ENCODE measurements around the gene ADAP2.
"Not testable (repeated sequence)": the region's sequence is repeated elsewhere in the genome, so short reads cannot be mapped to it uniquely, and the experiment has no call there.

ADAP2 gene

DNA sequence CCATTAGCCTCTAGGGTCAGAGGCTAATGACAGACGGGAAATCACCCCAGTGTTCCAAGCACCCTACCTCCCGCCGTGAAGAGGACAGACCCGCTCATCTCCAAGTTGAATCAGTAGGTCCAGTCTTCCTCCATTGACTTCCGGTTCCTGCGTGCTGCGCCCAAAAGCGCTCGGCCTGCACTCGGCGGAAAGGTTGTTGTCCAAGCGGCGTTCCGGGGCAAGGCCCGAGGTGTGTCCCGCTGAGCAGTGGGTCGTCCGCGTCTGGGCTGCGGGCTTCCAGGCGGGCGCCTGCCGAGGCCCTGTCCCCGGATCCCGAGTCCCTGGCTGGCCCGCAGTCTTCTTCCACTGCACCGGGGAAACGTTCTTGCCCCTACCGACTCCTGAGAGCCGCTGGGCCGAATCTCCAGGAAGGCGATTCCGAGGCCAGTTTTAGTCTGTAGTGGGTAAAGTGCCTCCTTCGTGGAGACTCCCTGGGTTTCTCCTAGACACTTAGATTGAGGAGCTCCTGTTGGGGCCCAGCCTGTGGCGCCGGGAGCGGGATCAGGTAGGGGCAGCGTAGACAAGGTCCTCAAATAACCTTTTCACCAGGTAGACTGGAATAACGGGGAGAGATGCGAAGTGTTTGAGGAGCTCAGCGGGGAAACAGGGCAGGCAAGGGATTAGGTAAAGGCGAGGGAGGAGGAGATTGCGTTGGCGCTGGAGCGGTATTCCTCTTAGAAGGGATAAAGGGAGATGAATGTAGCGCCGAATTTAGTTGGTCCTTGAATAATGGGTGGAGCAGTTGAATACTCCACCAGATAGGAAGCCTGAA, 15.4 kb upstream of the ADAP2 start, which contains the start of gene TEFM:
Gene TEFM, minus strand, starts transcription at position 138 of the 811 bp plus-strand sequence. Its CDS starts 40 bp downstream, at position 98.
- Histone ChIP-seq H3K36me3 (ENCODE audit: control insufficient read depth, insufficient read depth, low read length) (no peaks in the 10 kb centered on the region), H3K4me3 (replicated peaks; ENCODE audit: low read depth, low read length) (peak within 1 kb of the TSS; percentile 84), H3K27me3 (replicated peaks; ENCODE audit: control insufficient read depth, insufficient read depth, low read length) (no peaks in the 10 kb centered on the region)
- TF ChIP-seq, protein P1, sequence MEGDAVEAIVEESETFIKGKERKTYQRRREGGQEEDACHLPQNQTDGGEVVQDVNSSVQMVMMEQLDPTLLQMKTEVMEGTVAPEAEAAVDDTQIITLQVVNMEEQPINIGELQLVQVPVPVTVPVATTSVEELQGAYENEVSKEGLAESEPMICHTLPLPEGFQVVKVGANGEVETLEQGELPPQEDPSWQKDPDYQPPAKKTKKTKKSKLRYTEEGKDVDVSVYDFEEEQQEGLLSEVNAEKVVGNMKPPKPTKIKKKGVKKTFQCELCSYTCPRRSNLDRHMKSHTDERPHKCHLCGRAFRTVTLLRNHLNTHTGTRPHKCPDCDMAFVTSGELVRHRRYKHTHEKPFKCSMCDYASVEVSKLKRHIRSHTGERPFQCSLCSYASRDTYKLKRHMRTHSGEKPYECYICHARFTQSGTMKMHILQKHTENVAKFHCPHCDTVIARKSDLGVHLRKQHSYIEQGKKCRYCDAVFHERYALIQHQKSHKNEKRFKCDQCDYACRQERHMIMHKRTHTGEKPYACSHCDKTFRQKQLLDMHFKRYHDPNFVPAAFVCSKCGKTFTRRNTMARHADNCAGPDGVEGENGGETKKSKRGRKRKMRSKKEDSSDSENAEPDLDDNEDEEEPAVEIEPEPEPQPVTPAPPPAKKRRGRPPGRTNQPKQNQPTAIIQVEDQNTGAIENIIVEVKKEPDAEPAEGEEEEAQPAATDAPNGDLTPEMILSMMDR (IDR thresholded peaks at IDR 0.05; ENCODE audit: insufficient read depth, low read length, poor library complexity, severe bottlenecking) = no peak
- DNase-seq (ENCODE audit: extremely low read depth, insufficient read length) = peak; percentile 90

DNA sequence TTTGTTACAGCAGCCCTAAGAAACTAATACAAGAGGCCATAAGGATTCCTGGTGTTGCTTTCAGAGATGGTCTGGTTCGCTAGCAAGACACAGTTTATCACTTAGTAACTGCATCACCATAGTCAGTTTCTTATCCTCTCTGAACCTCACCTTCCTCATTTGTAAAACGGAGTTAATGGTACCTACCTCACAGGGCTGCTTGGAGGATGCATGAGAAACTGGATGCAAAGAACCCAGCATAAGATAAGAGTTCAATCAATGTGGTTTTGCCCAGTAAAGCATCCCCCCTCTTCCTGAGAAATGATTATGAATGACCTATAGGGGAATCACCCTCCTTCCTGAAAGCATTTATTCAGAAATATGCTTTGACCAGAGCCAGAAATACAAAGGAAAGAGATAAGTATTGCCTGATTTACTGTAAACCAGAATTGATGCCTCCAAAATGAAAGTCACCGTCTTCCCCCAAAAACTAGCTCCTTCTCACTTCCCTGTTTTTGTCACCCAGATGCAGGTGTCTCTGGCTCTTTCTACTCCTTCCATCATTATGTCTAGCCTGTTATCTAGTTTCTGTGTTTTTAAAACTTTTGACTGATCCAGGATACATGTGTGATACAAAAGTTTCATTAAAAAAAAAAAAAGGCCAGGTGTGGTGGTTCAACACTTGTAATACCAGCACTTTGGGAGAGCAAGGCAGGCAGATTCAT, 12.9 kb upstream of the ADAP2 start:
- DNase-seq (ENCODE audit: extremely low read depth, insufficient read length) = peak; percentile 28
- H3K4me3 ChIP-seq (replicated peaks; ENCODE audit: low read depth, low read length) = no peak overlapping the region
- no peaks in the 10 kb centered on the region for H3K36me3 ChIP-seq (ENCODE audit: control insufficient read depth, insufficient read depth, low read length)
- H3K27me3 ChIP-seq (replicated peaks; ENCODE audit: control insufficient read depth, insufficient read depth, low read length) = no peaks in the 10 kb centered on the region
- TF ChIP-seq, protein P1 (IDR thresholded peaks at IDR 0.05; ENCODE audit: insufficient read depth, low read length, poor library complexity, severe bottlenecking) = no peak

DNA sequence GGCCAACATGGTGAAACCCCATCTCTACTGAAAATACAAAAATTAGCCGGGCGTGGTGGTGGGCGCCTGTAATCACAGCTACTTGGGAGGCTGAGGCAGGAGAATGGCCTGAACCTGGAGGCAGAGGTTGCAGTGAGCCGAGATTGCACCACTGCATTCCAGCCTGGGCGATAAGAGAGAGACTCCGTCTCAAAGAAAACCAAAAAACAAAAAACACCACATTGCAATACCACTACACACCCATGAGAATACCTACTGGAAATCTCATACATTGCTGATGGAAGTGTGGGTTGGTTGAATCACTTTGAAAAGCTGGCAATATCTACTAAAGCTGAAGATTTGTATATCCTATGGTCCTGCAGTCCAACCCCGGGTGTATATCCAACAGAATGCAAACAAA, 11.6 kb upstream of the ADAP2 start:
- not testable (repeated sequence) for DNase-seq (ENCODE audit: extremely low read depth, insufficient read length); H3K27me3 ChIP-seq (replicated peaks; ENCODE audit: control insufficient read depth, insufficient read depth, low read length); H3K4me3 ChIP-seq (replicated peaks; ENCODE audit: low read depth, low read length); H3K36me3 ChIP-seq (ENCODE audit: control insufficient read depth, insufficient read depth, low read length)

DNA sequence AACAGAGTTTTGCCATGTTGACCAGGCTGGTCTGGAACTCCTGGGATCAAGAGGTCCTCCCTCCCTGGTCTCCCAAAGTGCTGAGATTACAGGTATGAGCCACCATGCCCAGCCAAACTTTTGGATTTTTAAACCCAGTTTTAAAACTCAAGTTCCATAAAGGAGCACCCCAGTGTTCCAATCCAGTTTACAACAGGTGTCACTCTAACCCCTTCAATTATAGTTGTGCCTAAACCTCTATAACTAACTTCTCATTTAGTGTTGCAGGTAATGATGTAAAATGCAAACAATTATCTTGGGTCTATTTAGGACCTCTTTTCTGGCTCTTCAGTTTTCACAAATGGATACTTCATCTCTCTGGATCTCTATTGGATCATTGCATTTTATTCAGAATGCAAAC, 7.8 kb upstream of the ADAP2 start:
- H3K27me3 ChIP-seq (replicated peaks; ENCODE audit: control insufficient read depth, insufficient read depth, low read length) = no peaks in the 10 kb centered on the region
- TF ChIP-seq, protein P1 (IDR thresholded peaks at IDR 0.05; ENCODE audit: insufficient read depth, low read length, poor library complexity, severe bottlenecking) = no peak
- no peak for DNase-seq (ENCODE audit: extremely low read depth, insufficient read length)
- H3K4me3 ChIP-seq (replicated peaks; ENCODE audit: low read depth, low read length) = no peak overlapping the region
- H3K36me3 ChIP-seq (ENCODE audit: control insufficient read depth, insufficient read depth, low read length) = no peaks in the 10 kb centered on the region

DNA sequence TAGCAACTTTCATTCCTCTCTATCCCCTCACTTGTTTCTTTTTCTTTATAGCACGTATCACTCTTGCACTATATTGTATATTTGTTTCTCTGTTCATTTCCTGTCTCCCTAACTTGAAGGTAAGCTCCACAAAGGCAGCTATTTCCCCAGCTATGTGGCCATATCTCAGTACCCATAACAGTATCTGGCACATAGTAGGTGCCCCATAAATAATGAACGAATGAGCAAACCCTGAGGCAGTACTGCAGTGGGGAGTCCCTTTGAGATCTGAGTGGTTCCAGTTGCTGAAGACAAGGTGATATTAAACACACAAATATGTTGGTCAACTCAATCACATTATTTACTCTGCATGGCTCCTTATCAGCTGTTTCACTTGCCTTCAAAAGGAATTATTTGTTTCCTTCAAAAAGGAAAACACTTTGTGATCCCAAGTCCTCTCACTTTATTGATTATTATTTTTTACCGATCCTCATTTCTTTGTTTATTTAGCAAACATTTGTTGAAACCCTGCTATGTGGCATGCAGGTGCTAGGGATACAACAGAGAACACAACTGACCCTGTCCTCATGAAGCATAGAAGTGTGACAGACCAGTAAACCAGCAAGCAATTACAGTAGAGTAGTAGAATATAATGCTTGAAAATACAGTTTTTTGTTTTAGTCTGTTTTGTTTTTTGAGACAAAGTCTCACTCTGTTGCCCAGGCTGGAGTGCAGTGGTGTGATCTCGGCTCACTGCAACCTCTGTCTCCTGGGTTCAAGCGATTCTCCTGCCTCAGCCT, 5.7 kb upstream of the ADAP2 start:
- Histone ChIP-seq H3K27me3 (replicated peaks; ENCODE audit: control insufficient read depth, insufficient read depth, low read length) (no peaks in the 10 kb centered on the region), H3K36me3 (ENCODE audit: control insufficient read depth, insufficient read depth, low read length) (no peaks in the 10 kb centered on the region), H3K4me3 (replicated peaks; ENCODE audit: low read depth, low read length) (no peak overlapping the region)
- TF ChIP-seq, protein P1 (IDR thresholded peaks at IDR 0.05; ENCODE audit: insufficient read depth, low read length, poor library complexity, severe bottlenecking) = no peak
- no peak for DNase-seq (ENCODE audit: extremely low read depth, insufficient read length)
